ENCODE data around the gene SH3RF3. TPM values are rescaled to one million over a fixed set of nuclear protein-coding genes. Genes with fewer than 3 reads are reported as not detected.

Gene SH3RF3
- total and polyA plus RNA-seq, 2 of the 13 experiments (the other 11 are each of a cell fraction or from before 2014, with no cell fraction given), result 0.04 TPM; not detected in 1

- no peak for DNase-seq (ENCODE audit: low spot score)
- Histone ChIP-seq H3K36me3 (replicated peaks in 1 of 2; ENCODE audit: control insufficient read depth in 1 of 2, insufficient read depth in 2 of 2, low read length in 2 of 2) (no peaks in the 10 kb centered on the region), H3K4me1 (ENCODE audit: insufficient read depth, low read length) (no peaks in the 10 kb centered on the region), H3K9me3 (ENCODE audit: low read length) (no peaks in the 10 kb centered on the region), H3K4me2 (ENCODE audit: low read depth, low read length) (no peak overlapping the region), H3K9ac (ENCODE audit: insufficient read depth, low read depth, low read length) (no peak overlapping the region), H2AFZ (ENCODE audit: low read length) (no peak overlapping the region), H3K27me3 (ENCODE audit: control insufficient read depth in 1 of 2, insufficient read depth in 2 of 2, low read length in 2 of 2) (no peaks in the 10 kb centered on the region), H3K27ac (ENCODE audit: extremely low read length, insufficient read depth, low read length) (no peak overlapping the region), H3K79me2 (ENCODE audit: insufficient read depth, low read length) (no peaks in the 10 kb centered on the region), H3K4me3 (replicated peaks in 1 of 3; ENCODE audit: insufficient read depth in 1 of 3, low read depth in 2 of 3, low read length in 3 of 3) (no peak overlapping the region), H4K20me1 (ENCODE audit: insufficient read depth, low read length) (no peaks in the 10 kb centered on the region)
- in situ Hi-C loops (cut with HindIII; ENCODE audit: extremely low pct_ligation_motif_present, low pct_unique_long_range_greater_than_20kb) (no loop called here), intact Hi-C loops (cut with micrococcal nuclease; ENCODE audit: unreplicated experiment) (no loop called here)
- no peak for ATAC-seq
- ChIA-PET POLR2A (no interaction called here), CTCF (ENCODE audit: low intra/inter-chr PET ratio, low total read pairs) (no interaction called here)
- 39% methylated on average over 4 of the region's 4 CpGs for WGBS (ENCODE audit: low lambda C conversion rate)
- no peak for TF ChIP-seq KDM6A (CRISPR knock-in tag; IDR thresholded peaks at IDR 0.05; ENCODE audit: low read depth)
- no peak for TF ChIP-seq NR2F2 (IDR thresholded peaks at IDR 0.05; ENCODE audit: borderline replicate concordance, low read depth)
- no peak for TF ChIP-seq SP140L (CRISPR knock-in tag; IDR thresholded peaks at IDR 0.05; ENCODE audit: borderline replicate concordance)
- TF ChIP-seq HOXA5 (CRISPR knock-in tag; IDR thresholded peaks at IDR 0.05), result no peak
- TF ChIP-seq PAF1 (CRISPR knock-in tag; IDR thresholded peaks at IDR 0.05), result no peak
- TF ChIP-seq ZSCAN5A (CRISPR knock-in tag; IDR thresholded peaks at IDR 0.05; ENCODE audit: borderline replicate concordance), result no peak
- TF ChIP-seq ZNF354B (CRISPR knock-in tag; IDR thresholded peaks at IDR 0.05), result no peak
- no peak for TF ChIP-seq FOXJ3 (CRISPR knock-in tag; IDR thresholded peaks at IDR 0.05; ENCODE audit: borderline replicate concordance)
- no peak for TF ChIP-seq ZNF557 (CRISPR knock-in tag; IDR thresholded peaks at IDR 0.05)
- TF ChIP-seq ZNF800 (CRISPR knock-in tag; IDR thresholded peaks at IDR 0.05), result no peak
- TF ChIP-seq DRAP1 (CRISPR knock-in tag; IDR thresholded peaks at IDR 0.05), result no peak
- FAIRE-seq, result no peak
- no TSS peak for BruUV-seq (replicated peaks)
Observed at GRCh38 chr2:109382951-109383350, 253.9 kb downstream of the SH3RF3 start.
